Lung (tissue), 12 donors: Measurements from ENCODE around the gene PLCB3. TPM values are rescaled to one million over a fixed set of nuclear protein-coding genes. Genes with fewer than 3 reads are reported as not detected.
"Not testable (repeated sequence)": the region's sequence is repeated elsewhere in the genome, so short reads cannot be mapped to it uniquely, and the experiment has no call there.

Experiments
- ATAC-seq: fragments of 200-7000 bp; cut with Tn5 transposase; one replicate; pipeline ENCODE4 v1.9.1; 2020; ENCODE audit warnings: moderate number of reproducible peaks; ENCODE audit not compliant: insufficient read depth, low FRiP score
- DNase-seq, 3 donors: peaks; one replicate each; pipeline ENCODE4 v3.0.0-alpha.2; 2013 to 2017
- H3K27ac ChIP-seq, 2 donors: one replicate each; pipeline ENCODE4 v1.5.1; 2013; ENCODE audit warnings: mild to moderate bottlenecking in 2 of 2, moderate library complexity in 2 of 2, control low read depth in 1 of 2, inconsistent platforms in 1 of 2, low read depth in 1 of 2, low read length in 1 of 2
- H3K27me3 ChIP-seq, 3 donors: one replicate each; pipeline ENCODE4 v1.5.1; 2013; ENCODE audit warnings: low read length in 2 of 3; ENCODE audit not compliant: control insufficient read depth in 3 of 3, insufficient read depth in 3 of 3
- H3K36me3 ChIP-seq, 4 donors: one replicate each; pipeline ENCODE4 v1.5.1; 2013; ENCODE audit warnings: low read length in 4 of 4, mild to moderate bottlenecking in 1 of 4, moderate library complexity in 1 of 4; ENCODE audit not compliant: control insufficient read depth in 4 of 4, insufficient read depth in 4 of 4
- H3K4me1 ChIP-seq, 5 donors: one replicate each; pipeline ENCODE4 v1.5.1; 2013; ENCODE audit warnings: low read length in 5 of 5, mild to moderate bottlenecking in 2 of 5, moderate library complexity in 1 of 5; ENCODE audit not compliant: control insufficient read depth in 5 of 5, insufficient read depth in 5 of 5
- H3K4me3 ChIP-seq: one replicate; pipeline ENCODE4 v1.5.1; 2013; ENCODE audit warnings: mild to moderate bottlenecking, control low read depth, moderate library complexity
- H3K9ac ChIP-seq, 2 donors: one replicate each; pipeline ENCODE4 v1.5.1; 2013; ENCODE audit warnings: low read length in 2 of 2, control low read depth in 1 of 2; ENCODE audit not compliant: insufficient read depth in 1 of 2
- H3K9me3 ChIP-seq, 4 donors: one replicate each; pipeline ENCODE4 v1.5.1; 2013; ENCODE audit warnings: low read length in 3 of 4, mild to moderate bottlenecking in 1 of 4, moderate library complexity in 1 of 4; ENCODE audit not compliant: control insufficient read depth in 4 of 4, insufficient read depth in 3 of 4
- CTCF ChIP-seq: IDR thresholded peaks from 2 replicates; pipeline ENCODE4 v1.5.1; 2012; ENCODE audit warnings: mild to moderate bottlenecking; ENCODE audit errors: control extremely low read depth, extremely low read depth
- WGBS, 2 donors: extraction: QIAGEN DNeasy Blood & Tissue Kit; methylation state at CpG; one replicate each; pipeline ENCODE4 v1.1.7; 2013; 5-methylcytosine and 5-hydroxymethylcytosine counted together
- polyA plus RNA-seq, 2 donors: library from polyadenylated mRNA; stranded (reverse); fragments of 200-250 nt; gene quantifications; one replicate each; pipeline ENCODE4 v1.2.1, GENCODE V29; 2013
- total RNA-seq, 2 donors: library from RNA; depleted of rRNA in 1 of 2; stranded (reverse); fragments of >200 nt in 1 of 2; gene quantifications; one replicate each; pipeline ENCODE4 v1.2.1, GENCODE V29; 2014 to 2021
- donor health status: control.
- donor health status: control.
- donor health status: Bipolar disorder and iron deficiency.
- donor health status: healthy.
- donor health status: DM: yes; HTN: yes; CAD: no.

The PLCB3 gene
- total and polyA plus RNA-seq, 4 donors, result 15.0 to 32.0 (median 17.6) TPM

GRCh38 chr11:64314146-64314804 lies 62.9 kb downstream of the PLCB3 start:
- Histone ChIP-seq H3K36me3 (peaks cover 0 to 23% (median 6%) of the 10 kb centered on the region in 4 donors), H3K9me3 (no peaks in the 10 kb centered on the region), H3K9ac (no peak overlapping the region), H3K27ac (peak overlapping the region in 1 of 2 donors; percentile 28), H3K27me3 (no peaks in the 10 kb centered on the region), H3K4me1 (peaks cover 0 to 12% (median 3%) of the 10 kb centered on the region in 5 donors), H3K4me3 (no peak overlapping the region)
- ATAC-seq, result no peak
- DNase-seq, result no peak
- WGBS, 2 donors, result 86 to 87% methylated on average over 10 to 19 of the region's 19 CpGs
- no peak for TF ChIP-seq CTCF

GRCh38 chr11:64314805-64315561 lies 63.7 kb downstream of the PLCB3 start:
- Histone ChIP-seq H3K27me3 (no peaks in the 10 kb centered on the region), H3K36me3 (peaks cover 0 to 23% (median 6%) of the 10 kb centered on the region in 4 donors), H3K4me3 (no peak overlapping the region), H3K9ac (no peak overlapping the region), H3K9me3 (no peaks in the 10 kb centered on the region), H3K27ac (no peak overlapping the region), H3K4me1 (peaks cover 0 to 16% (median 3%) of the 10 kb centered on the region in 5 donors)
- no peak for TF ChIP-seq CTCF
- ATAC-seq, result no peak
- no peak for DNase-seq
- 92 to 95% methylated on average over 24 of the region's 24 CpGs for WGBS, 2 donors

- H3K4me3 ChIP-seq, ATAC-seq, H3K9me3 ChIP-seq, DNase-seq, H3K27me3 ChIP-seq, H3K9ac ChIP-seq: not testable (repeated sequence)
- Histone ChIP-seq H3K36me3 (peaks cover 0 to 28% (median 6%) of the 10 kb centered on the region in 4 donors), H3K27ac (peak overlapping the region in 1 of 2 donors; percentile 55), H3K4me1 (peaks cover 0 to 16% (median 3%) of the 10 kb centered on the region in 5 donors)
- WGBS, 2 donors, result 83 to 92% methylated on average over 24 to 25 of the region's 25 CpGs
Observed at GRCh38 chr11:64315667-64316526, 64.6 kb downstream of the PLCB3 start.
